Measurements from ENCODE around the gene UBXN4. TPM values are rescaled to one million over a fixed set of nuclear protein-coding genes. Genes with fewer than 3 reads are reported as not detected.

UBXN4 gene
- polyA plus RNA-seq, 2 of the 4 experiments (the other 2 are of a cell fraction) = 70.8 to 129 TPM

DNA sequence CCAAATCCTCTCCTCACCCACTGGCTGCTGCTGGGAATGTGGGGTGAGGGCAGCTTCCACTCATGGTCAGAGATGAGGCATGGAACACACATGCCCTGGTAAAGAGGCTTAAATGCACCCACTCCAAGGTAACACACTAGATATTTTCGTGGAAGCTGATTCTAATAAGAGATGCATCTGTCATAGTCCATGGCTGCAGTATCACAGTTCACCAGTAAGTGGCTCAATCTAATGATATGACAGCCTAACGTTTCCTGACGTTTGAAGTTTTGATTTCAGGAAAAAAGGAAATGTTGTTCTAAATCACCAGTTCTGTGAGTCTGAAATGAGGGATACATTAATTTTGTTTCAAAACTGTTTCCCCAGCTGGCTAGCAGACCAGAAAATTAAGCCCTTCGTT is 57.1 kb downstream of the UBXN4 start:
- DNase-seq (ENCODE audit: low read depth in 1 of 2, low spot score in 1 of 2) (peak in 1 of 2 experiments; percentile 22), FAIRE-seq (no peak), ATAC-seq (peak; percentile 41 to 63; a peak in 3 of 6 replicates)
- H3K9me3 ChIP-seq = peaks cover 20% of the 10 kb centered on the region
- 39% methylated on average over 4 of the region's 4 CpGs for WGBS (ENCODE audit: missing lambda C conversion rate)
- POLR2A ChIA-PET = interaction anchor here (1.0 kb wide), 1 partner anchor 78 kb away, joined by 3 read pairs; the partner anchor contains the start of gene MCM6
- H3K4me2 ChIP-seq = no peak overlapping the region
- H3K4me3 ChIP-seq = no peak overlapping the region
- TF ChIP-seq USF2 (IDR thresholded peaks at IDR 0.05) = no peak
- TF ChIP-seq ZC3H11A (IDR thresholded peaks at IDR 0.05) = no peak
- TF ChIP-seq PHF8 (IDR thresholded peaks at IDR 0.05; ENCODE audit: borderline replicate concordance, low read depth) = no peak
- TF ChIP-seq MAFK (IDR thresholded peaks at IDR 0.05; ENCODE audit: partially characterized antibody) = no peak
- no peak for TF ChIP-seq CBX2 (IDR thresholded peaks at IDR 0.05; ENCODE audit: borderline replicate concordance, low read depth)
- TF ChIP-seq GATA3 (IDR thresholded peaks at IDR 0.05; ENCODE audit: borderline replicate concordance) = no peak
- no peak for TF ChIP-seq NPAS2 (CRISPR knock-in tag; IDR thresholded peaks at IDR 0.05; ENCODE audit: borderline replicate concordance)
- TF ChIP-seq RFX5 (IDR thresholded peaks at IDR 0.05) = no peak
- no peak for TF ChIP-seq CHD4 (IDR thresholded peaks at IDR 0.05; ENCODE audit: borderline replicate concordance)
- no peak for TF ChIP-seq RARB (CRISPR knock-in tag; IDR thresholded peaks at IDR 0.05)
- no peak for TF ChIP-seq RCOR1 (IDR thresholded peaks at IDR 0.05; ENCODE audit: low read depth, low read length)
- TF ChIP-seq ATOH8 (CRISPR knock-in tag; IDR thresholded peaks at IDR 0.05; ENCODE audit: low read depth) = no peak
- TF ChIP-seq NFE2L2 (conservative IDR thresholded peaks at IDR 0.05; ENCODE audit: low read length) = no peak
- no peak for TF ChIP-seq CEBPB (IDR thresholded peaks at IDR 0.05)
- TF ChIP-seq FOXS1 (CRISPR knock-in tag; IDR thresholded peaks at IDR 0.05) = no peak
- no peak for TF ChIP-seq HDAC2 (IDR thresholded peaks at IDR 0.05)
- CTCF ChIA-PET = interaction anchor here (1.1 to 4.3 kb wide), 15 partner anchors 9 to 810 kb away, joined by 3 to 29 read pairs (median 7); no protein-coding TSS in a partner anchor
- H3K27ac ChIP-seq = no peak overlapping the region
- H3K4me1 ChIP-seq = no peaks in the 10 kb centered on the region

- ChIA-PET CTCF (interaction anchor here (0.6 to 4.3 kb wide), 4 partner anchors 14 to 896 kb away, joined by 3 to 29 read pairs (median 4); no protein-coding TSS in a partner anchor), POLR2A (no interaction called here)
- no peak overlapping the region for H3K4me2 ChIP-seq
- WGBS (ENCODE audit: missing lambda C conversion rate) = 7% methylated on average over 2 of the region's 2 CpGs
- TF ChIP-seq JUNB (IDR thresholded peaks at IDR 0.05) = no peak
- TF ChIP-seq, protein P1, sequence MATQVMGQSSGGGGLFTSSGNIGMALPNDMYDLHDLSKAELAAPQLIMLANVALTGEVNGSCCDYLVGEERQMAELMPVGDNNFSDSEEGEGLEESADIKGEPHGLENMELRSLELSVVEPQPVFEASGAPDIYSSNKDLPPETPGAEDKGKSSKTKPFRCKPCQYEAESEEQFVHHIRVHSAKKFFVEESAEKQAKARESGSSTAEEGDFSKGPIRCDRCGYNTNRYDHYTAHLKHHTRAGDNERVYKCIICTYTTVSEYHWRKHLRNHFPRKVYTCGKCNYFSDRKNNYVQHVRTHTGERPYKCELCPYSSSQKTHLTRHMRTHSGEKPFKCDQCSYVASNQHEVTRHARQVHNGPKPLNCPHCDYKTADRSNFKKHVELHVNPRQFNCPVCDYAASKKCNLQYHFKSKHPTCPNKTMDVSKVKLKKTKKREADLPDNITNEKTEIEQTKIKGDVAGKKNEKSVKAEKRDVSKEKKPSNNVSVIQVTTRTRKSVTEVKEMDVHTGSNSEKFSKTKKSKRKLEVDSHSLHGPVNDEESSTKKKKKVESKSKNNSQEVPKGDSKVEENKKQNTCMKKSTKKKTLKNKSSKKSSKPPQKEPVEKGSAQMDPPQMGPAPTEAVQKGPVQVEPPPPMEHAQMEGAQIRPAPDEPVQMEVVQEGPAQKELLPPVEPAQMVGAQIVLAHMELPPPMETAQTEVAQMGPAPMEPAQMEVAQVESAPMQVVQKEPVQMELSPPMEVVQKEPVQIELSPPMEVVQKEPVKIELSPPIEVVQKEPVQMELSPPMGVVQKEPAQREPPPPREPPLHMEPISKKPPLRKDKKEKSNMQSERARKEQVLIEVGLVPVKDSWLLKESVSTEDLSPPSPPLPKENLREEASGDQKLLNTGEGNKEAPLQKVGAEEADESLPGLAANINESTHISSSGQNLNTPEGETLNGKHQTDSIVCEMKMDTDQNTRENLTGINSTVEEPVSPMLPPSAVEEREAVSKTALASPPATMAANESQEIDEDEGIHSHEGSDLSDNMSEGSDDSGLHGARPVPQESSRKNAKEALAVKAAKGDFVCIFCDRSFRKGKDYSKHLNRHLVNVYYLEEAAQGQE (IDR thresholded peaks at IDR 0.05) = no peak
- no peak for TF ChIP-seq HOXB5 (CRISPR knock-in tag; IDR thresholded peaks at IDR 0.05)
- no peak for TF ChIP-seq EP300 (IDR thresholded peaks at IDR 0.05)
- no peak for TF ChIP-seq BCL3 (IDR thresholded peaks at IDR 0.05)
- TF ChIP-seq CHD2 (IDR thresholded peaks at IDR 0.05; ENCODE audit: low read length, partially characterized antibody) = no peak
- no peak for TF ChIP-seq ZC3H11A (IDR thresholded peaks at IDR 0.05)
- TF ChIP-seq FOSL2 (IDR thresholded peaks at IDR 0.05) = no peak
- TF ChIP-seq FOSL2 (CRISPR knock-in tag; IDR thresholded peaks at IDR 0.05) = no peak
- TF ChIP-seq MAZ (IDR thresholded peaks at IDR 0.05; ENCODE audit: borderline replicate concordance, low read depth, low read length) = no peak
- TF ChIP-seq ELK1 (IDR thresholded peaks at IDR 0.05; ENCODE audit: low read depth, low read length) = no peak
- no peak for ATAC-seq
- no peaks in the 10 kb centered on the region for H3K4me1 ChIP-seq
- no peak for FAIRE-seq
- peaks cover 20% of the 10 kb centered on the region for H3K9me3 ChIP-seq
- no peak overlapping the region for H3K27ac ChIP-seq
- DNase-seq (ENCODE audit: low read depth in 1 of 2, low spot score in 1 of 2) = peak in 1 of 2 experiments; percentile 11
- no peak overlapping the region for H3K4me3 ChIP-seq
Observed at GRCh38 chr2:135799738-135800137, 58.1 kb downstream of the UBXN4 start.
